Urothelium cell line (cell line): ENCODE measurements around the gene IQGAP3.
A peak's percentile ranks its signal among the peaks of the same experiment; 100 is the strongest.
"Not testable (repeated sequence)": the region's sequence is repeated elsewhere in the genome, so short reads cannot be mapped to it uniquely, and the experiment has no call there.

Experiments
- DNase-seq: peaks from one replicate; pipeline ENCODE4 v3.0.0; 2011; ENCODE audit warnings: low spot score, mixed read lengths
- FAIRE-seq: peaks from 2 replicates; lab custom pipeline; 2011; peaks lifted over from hg19 to GRCh38; lab: Jason Lieb, UNC

The IQGAP3 gene, protein sequence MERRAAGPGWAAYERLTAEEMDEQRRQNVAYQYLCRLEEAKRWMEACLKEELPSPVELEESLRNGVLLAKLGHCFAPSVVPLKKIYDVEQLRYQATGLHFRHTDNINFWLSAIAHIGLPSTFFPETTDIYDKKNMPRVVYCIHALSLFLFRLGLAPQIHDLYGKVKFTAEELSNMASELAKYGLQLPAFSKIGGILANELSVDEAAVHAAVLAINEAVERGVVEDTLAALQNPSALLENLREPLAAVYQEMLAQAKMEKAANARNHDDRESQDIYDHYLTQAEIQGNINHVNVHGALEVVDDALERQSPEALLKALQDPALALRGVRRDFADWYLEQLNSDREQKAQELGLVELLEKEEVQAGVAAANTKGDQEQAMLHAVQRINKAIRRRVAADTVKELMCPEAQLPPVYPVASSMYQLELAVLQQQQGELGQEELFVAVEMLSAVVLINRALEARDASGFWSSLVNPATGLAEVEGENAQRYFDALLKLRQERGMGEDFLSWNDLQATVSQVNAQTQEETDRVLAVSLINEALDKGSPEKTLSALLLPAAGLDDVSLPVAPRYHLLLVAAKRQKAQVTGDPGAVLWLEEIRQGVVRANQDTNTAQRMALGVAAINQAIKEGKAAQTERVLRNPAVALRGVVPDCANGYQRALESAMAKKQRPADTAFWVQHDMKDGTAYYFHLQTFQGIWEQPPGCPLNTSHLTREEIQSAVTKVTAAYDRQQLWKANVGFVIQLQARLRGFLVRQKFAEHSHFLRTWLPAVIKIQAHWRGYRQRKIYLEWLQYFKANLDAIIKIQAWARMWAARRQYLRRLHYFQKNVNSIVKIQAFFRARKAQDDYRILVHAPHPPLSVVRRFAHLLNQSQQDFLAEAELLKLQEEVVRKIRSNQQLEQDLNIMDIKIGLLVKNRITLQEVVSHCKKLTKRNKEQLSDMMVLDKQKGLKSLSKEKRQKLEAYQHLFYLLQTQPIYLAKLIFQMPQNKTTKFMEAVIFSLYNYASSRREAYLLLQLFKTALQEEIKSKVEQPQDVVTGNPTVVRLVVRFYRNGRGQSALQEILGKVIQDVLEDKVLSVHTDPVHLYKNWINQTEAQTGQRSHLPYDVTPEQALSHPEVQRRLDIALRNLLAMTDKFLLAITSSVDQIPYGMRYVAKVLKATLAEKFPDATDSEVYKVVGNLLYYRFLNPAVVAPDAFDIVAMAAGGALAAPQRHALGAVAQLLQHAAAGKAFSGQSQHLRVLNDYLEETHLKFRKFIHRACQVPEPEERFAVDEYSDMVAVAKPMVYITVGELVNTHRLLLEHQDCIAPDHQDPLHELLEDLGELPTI (N-terminal part only)

DNA sequence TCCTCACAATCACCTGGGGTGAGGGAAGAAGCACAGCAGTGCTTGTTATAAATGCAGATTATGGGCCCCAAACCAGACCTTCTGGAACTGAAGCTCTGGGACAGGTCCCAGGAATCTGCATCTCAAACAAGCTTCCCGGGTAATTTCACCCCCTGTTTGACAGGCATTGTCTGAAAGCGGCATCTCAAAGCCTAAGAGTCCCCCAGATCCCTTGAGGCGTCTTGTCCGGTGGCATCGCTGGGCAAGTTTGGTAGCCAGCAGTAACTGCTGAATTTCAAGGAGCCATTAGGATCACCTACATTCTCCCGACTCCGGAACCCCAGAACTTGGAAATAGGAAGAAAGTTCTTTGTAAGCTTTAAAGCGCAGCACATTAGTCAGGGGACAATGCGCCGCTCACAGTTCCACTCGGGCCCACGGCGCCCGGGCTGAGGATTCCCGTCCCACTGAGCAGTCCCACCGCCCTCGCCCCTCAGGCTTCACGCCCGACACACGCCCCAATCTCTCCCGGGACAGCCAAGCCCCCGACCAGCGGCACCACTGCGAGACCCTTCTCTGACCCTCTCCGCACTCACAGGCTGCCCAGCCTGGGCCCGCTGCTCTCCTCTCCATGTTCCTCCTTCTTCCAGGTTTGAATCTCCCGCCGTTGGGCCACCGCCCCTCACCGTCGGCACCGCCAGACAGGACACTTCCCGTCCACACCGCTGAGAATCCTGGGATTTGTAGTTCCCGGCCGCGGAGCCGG, at the start of gene IQGAP3:
Gene IQGAP3 (minus strand): TSS at position 647 of the 744 bp plus-strand sequence. CDS start 36 bp downstream, at position 611.
- FAIRE-seq (no peak), DNase-seq (peak; percentile 97)

DNA sequence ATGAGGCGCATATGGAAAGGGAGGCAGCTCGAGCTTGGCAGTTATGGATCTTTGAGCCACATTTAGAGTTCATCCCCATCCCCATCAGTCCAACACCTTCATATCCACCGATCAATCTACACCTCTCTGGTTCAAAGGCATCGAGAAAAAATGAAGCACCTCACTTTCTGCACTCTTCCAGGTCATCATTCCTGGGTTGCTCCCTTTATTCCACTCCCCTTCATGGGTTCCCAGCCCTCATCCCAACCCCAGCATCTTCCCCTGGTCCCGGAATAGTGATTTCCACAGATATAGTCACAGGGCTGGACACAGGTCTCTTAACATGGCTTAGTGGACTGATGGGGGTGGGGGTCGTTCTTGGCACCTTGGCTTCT, 47.2 kb upstream of the IQGAP3 start:
- DNase-seq (no peak), FAIRE-seq (no peak)

DNA sequence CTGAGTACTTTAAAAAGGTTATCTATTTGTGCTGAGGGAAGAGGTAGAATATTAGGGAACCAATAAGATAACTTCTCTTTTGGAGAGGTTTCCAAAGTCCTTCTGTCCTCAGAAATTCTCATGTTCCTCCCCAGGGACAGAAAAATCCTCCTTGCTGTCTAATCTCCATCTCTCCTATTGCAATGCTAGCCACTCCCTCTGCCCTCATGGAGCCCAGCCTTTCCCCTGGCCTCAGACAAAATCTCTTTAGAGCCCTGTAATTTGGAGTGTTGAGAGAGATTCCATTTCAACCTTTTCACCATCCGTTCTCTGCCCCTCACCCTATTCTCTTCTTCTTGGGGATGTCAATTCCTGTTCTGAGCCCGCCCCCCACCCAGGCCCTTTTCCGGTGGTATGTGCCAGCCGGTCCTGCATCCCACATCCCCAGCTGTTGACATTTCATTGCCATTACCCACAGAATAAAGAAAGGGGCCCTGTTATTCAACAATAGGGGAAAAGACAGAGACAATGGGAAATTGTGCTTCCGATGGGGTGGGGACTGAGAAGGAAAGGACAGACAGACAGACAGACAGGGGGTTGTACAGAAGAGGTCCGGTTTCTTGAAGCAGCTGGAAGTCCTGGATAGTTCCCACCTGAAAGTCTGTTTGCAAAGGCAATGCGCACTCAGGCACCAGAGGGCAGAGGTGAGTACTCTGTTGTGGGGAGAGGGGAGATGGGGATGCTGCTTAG, 46.7 kb upstream of the IQGAP3 start, which contains the start of gene HAPLN2:
Gene HAPLN2 (plus strand): TSS at position 563 of the 729 bp plus-strand sequence. CDS start 4,076 bp downstream, outside the sequence.
- FAIRE-seq, result no peak
- peak; percentile 39 for DNase-seq

DNA sequence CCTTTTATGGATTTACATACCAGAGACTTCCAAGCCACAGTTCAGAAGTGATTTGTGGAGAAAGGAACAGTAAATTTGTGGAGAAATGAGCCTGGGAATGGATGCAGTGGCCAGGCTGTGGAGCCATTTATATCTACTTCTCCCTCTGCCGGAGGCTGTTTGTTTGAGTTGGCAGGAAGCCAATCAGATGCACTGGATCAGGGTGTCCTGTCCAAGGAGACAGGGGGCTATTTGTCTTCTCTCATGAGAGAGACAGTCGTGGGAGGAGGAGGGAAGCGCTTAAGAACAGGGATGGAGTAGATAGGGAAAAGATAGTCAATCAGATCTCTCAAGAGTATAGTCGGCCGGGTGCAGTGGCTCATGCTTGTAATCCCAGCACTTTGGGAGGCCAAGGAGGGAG, 44.1 kb upstream of the IQGAP3 start:
- FAIRE-seq (no peak), DNase-seq (peak; percentile 59)

DNA sequence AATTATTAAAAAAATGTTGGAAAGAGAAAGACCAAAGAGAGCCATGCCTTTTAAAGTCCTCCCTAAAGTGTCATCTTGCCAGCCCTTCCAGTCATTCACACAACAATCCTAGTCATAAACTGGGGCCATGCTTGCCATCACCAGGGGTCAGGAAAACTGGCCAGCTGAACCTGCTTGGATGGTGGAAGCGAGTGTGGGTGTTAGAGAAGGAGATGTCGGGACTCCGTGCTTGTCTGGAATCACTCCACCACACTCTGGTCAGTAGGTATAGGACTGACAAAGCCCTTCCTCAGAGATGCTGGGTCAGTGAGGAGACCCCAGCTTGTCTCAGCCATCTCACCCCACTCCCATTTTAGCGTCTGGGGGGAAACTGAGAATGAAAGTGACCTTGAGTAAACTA, 43.6 kb upstream of the IQGAP3 start:
- no peak for DNase-seq
- no peak for FAIRE-seq

DNA sequence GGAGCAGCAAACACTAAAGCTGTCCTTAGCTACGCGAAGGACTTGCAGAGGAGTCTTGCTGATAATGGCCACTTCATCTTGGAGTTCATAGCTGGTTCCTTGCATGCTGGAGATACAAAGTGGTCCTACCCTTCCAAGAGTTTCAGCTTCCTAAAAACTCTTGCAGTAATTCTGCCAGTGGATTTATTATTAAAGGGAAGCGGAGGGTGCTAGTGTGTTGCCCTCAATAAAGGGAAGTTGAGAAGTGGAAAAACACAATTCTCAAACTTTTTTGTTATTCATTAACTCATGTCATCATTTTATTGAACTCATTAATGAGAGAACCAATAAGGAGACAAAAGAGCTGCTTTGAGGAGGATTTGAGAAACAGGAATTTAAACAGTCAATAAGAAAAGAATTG, 40.3 kb upstream of the IQGAP3 start:
- DNase-seq (no peak), FAIRE-seq (no peak)

DNA sequence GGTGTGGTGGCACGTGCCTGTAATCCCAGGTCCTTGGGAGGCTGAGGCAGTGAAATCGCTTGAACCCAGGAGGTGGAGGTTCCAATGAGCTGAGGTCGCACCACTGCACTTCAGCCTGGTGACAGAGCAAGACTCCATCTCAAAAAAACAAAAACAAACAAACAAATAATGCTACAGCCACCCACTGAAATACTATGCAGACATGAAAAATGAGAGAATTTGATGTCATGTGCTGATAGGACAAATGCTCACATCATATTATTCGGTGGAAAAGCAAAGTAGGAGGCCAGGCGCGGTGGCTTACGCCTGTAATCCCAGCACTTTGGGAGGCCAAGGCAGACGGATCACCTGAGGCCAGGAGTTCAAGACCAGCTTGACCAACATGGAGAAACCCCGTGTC, 37.7 kb upstream of the IQGAP3 start:
- not testable (repeated sequence) for DNase-seq, FAIRE-seq

DNA sequence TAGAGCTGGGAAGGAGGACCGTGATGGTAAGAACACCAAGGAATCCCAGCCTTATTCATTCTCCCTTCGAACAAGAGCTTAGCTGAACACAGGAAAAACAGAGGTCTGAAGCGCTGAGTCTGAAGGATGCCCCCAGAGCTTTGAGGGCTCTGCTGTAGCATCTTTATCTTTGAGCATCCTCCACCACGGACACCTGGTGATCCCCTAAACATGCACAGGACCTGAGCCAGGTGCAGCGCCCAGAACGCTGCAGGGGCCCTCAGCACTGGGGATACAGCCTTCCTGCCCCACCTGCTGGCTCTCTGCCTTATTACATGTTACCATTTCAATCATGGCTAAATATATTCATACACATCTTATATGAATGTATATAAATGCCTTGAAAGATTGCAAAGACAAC, 36.6 kb upstream of the IQGAP3 start:
- no peak for FAIRE-seq
- peak; percentile 54 for DNase-seq

DNA sequence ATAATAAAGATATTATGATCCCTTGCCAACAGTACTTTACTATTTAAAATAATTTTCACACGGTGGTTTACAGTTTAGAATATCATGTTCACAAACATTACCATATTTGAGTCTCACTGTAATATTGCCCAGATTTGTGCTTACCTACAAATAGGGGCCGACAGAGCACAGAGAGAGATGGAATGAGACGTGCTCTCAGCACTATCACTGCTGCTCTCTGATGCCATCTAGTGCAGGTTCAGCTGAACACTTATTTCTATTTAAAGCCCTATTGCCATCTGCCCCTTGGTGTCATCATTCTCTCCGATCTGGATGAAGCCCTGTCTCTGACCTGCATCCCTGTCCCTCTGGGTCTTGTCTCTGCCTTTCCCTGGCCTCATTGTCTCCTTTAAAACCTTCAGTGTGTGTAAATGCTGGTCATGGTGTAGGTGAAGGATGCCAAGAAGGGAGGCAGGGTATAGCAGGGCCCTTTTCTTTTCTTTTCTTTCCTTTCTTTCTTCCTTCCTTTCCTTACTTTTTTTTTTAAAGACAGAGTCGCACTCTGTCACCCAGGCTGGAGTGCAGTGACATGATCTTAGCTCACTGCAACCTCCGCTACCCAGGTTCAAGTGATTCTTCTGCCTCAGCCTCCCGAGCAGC, 35.8 kb upstream of the IQGAP3 start:
- FAIRE-seq, result peak; percentile 48
- DNase-seq, result peak; percentile 73

DNA sequence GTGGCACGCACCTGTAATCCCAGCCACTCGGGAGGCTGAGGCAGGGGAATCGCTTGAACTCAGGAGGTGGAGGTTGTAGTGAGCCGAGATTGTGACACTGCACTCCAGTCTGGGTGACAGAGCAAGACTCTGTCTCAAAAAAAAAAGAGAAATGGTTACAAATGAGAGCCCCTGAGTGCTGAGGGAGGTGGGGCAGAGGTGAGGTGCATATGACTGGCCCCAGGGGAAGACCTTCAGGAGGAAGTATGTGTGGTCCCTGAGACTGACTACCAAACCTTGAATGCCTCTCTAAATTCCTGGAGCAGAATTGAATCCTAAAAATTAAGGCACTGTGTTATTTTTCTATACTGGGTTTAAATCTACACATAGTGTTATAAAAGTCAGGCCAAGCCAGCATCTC, 35.0 kb upstream of the IQGAP3 start:
- not testable (repeated sequence) for DNase-seq, FAIRE-seq

DNA sequence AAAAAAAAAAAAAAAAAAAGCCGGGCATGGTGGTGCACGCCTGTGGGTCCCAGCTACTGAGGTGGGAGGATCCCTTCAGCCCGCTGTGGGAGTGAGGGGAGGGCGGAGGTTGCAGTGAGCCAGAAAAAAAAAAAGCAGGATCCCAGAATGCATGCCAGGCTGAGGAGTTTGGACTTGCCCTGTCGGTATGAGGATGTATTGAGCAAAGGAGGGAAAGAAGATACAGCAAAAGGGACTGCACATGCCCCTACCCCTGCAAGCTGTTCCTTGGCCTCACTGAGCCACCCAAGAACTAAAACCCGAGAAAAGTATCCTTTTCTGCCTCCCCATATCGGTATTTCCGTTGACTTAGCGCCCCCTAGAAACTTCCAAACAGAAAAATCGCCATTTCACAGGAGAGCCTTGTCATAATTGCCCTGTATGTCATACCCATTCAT, 30.2 kb upstream of the IQGAP3 start:
- DNase-seq, result no peak

DNA sequence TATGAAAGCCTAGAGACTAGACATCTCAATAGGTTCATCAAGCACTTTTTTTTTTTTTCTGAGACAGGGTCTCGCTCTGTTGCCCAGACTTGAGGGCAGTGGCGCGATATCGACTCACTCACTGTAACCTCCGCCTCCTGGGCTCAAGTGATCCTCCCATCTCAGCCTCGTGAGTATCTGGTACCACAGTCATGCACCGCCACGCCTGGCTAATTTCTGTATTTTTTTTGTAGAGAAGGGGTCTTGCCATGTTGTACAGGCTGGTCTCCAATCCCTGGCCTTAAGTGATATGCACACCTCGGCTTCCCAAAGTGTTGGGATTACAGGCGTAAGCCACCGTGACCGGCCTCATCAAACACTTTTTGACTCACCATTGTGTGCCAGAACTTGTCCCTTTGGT, 29.5 kb upstream of the IQGAP3 start:
- DNase-seq (no peak), FAIRE-seq (no peak)

More for the DNA sequence above, 30.2 kb upstream of the IQGAP3 start:
- no peak for FAIRE-seq

DNA sequence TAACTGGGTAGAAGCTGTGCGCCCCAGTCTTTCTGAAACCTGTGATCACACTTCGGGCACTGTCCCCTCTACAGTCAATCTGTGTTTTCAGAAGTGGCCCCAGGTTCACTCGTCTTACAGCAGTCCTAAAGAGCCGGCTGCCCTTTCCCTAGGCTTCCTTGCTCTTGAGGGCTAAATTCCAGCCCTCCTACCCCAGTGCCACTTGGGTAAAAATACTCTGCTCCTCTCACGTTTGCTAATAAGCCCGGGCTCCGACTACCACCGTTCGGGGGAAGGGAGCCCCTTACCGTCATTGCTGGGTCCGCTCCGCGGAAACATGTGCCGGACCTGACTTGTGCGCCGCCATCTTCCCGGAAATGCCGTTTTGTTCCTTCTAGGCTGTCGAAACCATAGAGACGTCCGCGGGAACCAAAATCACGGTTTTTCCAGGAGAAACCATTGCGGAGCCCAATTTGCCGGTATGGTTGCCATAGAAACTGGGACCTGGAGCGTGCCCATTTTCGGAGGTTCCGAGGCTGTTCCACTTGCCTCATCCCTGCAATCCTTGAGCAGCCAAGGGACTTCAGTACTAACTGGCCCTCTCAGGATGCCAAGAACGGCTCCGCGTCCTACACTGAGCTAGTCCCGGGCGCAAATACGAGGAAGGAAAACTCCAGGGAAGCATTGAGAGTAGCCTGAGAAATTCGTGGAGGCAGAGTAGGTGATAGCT, 28.9 kb upstream of the IQGAP3 start, which contains the start of gene GPATCH4:
Gene GPATCH4 (minus strand): TSS at position 358 of the 709 bp plus-strand sequence.
- DNase-seq (peak; percentile 85), FAIRE-seq (no peak)

DNA sequence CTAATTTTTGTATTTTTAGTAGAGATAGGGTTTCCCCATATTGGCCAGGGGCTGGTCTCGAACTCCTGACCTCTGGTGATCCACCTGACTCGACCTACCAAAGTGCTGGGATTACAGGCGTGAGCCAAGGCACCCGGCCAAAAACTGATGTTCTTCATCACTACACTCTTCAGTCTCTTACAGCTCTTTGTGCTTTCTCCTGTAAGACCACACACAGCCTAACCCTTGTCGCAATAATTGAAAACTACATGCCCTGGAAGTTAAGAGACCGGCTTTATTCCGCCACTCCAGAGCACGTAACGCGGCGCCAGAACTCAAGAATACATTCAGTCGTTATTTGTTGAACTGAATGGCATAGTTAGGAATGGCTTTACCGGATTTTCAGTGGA, 28.4 kb upstream of the IQGAP3 start:
- FAIRE-seq (no peak), DNase-seq (no peak)

DNA sequence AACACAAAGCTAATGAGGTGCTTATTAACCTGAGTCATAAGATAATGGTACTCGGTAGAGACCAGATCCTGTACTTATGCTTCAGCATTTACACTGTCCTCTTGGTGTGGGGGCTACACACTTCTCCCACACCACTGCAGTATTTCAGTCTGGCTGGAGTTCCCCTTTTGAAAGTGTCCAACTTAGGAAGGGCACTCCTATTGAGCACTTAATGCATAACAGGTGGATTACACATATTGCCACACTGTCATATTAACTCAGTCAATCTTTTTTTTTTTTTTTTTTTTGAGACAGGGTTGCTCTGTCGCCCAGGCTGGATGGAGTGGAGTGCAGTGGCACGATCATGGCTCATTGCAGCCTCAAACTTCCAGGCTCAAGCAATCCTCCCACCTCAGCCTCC, 27.4 kb upstream of the IQGAP3 start:
- FAIRE-seq (no peak), DNase-seq (no peak)

DNA sequence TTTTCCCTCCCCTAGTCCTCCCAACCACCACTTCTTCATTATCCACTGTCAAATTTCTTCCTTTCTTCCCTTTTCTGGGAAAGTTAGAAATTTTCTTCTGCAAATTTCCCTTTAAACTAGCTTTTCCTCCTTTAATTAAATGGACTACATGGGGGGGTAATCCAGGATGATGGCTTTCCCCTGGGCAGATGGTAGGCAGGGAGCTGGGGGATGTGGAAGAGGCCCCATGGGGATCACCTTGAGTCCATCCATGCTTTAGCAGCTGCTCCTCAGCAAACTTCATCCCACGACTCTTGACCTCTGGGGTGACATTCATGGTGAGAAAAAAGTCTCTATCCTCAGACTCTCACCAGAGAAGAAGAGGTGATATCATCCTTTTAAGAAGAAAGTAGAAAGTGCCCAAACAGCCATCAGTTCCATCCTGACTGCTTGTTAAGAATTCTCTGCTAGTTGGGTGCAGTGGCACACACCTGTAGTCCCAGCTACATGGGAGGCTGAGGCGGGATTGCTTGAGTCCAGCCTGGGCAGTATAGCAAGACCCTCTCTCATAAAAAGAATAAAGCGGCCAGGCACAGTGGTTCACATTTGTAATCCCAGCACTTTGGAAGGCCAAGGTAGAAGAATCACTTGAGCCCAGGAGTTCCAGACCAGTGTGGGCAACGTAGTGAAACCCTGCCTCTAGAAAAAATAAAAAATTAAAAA, 26.5 kb upstream of the IQGAP3 start:
- FAIRE-seq (no peak), DNase-seq (no peak)

DNA sequence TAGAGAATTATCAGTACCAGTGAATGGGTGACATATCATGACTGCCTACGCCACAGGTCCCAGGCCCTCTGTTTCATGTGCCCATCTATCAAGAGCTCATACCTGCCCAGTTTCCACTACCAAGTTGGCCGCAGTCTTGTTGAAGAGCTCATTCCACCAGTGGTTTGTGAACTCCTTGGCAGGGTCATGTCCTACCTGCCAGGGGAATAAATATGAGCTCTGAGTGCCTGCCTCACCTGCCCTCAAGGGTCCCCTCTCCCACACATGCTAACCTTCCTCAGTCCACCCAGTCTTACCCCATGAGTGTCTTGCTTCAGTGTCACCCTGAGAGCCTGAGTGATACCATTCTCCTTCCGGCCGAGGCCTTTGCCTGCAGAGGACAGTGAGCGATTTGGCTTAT, 25.8 kb upstream of the IQGAP3 start:
- FAIRE-seq, result no peak
- DNase-seq, result no peak

DNA sequence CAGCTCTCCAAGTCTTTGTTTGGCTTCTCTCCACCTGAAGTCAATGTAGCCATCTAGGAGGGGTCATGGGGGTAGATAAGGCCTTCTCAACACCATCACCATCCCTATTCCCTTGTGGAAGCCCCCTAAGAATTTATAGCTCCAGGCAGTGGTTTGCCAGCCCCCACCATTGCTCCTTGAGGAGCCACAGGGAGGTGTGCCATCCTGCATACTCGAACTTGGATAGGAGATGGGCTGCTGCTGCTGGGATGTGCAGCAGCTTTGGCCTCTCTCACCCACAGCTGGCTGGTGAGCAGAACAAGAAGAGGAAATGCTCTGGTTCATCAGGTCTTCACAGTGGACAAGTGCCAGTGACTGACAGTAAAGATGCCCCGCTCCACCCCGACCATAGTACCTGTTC, 24.1 kb upstream of the IQGAP3 start:
- DNase-seq (no peak), FAIRE-seq (no peak)
